KG1 (cell line): ENCODE results near the gene CHRNA5.
"Not testable (repeated sequence)": the region's sequence is repeated elsewhere in the genome, so short reads cannot be mapped to it uniquely, and the experiment has no call there.

Experiments
- DNase-seq: peaks from one replicate; lab custom pipeline; 2025; lab: John Stamatoyannopoulos, UW

Gene CHRNA5

DNA sequence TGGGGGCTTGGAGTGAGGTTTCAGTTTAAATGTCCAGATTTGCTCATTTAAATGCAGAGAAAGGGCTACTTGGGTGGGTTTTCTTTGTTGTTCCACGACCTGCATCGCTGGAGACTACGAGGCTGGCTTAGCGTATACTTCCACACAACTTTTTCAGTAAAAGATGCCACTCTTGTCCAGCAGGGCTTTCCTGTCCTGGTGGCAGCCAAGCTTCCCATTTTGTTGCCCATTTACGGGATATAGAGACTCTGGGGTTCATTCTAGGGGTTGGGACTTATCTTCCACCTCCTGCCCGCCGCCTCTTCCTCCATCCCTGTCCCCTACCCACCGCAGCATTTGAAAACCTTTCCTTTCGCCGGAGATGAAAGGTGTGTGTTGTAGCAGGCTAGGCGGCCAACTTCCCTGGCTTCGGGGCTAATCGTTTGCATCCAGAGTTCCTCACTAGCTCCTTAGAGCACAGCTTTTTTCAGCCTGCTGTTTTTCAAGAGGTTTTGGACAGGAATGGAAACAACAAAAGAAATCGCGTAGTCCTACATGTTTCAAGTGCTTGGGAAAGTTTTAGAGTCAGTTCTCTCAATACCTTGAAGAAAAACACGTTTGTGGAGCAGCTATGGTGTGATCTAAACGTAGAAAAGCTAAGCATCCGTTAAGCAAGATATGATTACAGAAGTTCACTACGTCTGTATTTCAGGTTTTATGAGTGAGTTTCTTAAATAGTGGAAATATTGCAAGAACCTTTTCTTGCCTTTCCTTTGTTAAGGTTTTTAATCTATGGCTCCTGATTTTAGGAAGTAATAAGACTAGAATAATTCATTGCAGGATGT lies 843 bp downstream of the CHRNA5 start:
- no peak for DNase-seq

DNA sequence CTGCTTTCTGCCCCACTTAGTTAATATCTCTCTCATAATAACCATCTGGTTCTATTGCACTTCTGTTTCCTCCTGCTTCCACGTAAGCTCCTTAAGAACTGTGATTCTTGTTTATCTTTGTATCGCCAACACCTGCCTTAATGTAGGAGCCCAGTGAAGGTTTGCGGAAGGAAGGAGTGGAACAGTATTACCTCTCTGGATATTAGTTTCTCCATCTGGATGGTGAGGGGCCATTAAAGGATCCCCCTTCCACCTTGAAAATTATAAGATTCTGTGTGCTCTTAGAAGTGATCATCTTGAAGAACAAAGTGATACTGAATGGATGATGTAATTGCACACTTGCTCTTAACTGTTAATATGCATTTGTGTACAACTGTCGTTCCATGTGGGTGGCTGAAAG lies 2.2 kb downstream of the CHRNA5 start:
- DNase-seq, result no peak

DNA sequence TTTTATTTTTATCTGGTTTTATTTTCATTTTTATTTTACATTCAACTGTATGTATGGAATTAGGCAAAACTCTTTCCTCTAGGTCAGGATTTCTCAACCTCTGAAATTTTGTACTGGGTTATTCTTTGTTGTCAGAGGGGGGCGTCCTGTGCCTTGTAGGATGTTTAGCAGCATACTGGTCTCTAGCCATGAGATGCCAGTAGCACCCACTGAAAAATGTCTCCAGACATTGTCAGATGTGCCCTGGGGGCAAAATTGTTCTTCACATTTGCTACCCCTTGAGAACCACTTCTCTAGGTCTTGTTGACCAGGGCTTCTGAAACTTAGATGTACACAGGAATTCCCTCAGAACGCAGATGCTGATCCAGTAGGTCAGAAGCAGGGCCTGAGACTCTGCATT lies 5.4 kb downstream of the CHRNA5 start:
- no peak for DNase-seq

DNA sequence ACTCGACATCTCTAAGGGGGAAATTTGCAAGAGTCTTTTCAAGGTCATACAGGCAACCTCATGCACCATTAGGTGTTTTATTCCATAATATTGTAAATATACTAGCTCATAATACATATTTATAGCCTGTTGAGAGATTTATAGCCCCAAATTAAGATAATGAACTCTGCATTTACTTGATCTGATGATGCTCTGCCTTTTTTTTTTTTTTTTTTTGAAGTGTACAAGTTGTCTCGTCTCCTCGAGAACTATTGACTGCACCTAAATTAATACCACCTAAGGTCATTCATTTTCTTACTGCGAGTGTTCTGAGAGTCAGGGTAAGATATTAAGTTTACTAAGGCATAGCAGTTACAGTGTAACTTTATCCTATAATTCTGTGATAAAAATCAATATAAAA lies 6.1 kb downstream of the CHRNA5 start:
- no peak for DNase-seq

DNA sequence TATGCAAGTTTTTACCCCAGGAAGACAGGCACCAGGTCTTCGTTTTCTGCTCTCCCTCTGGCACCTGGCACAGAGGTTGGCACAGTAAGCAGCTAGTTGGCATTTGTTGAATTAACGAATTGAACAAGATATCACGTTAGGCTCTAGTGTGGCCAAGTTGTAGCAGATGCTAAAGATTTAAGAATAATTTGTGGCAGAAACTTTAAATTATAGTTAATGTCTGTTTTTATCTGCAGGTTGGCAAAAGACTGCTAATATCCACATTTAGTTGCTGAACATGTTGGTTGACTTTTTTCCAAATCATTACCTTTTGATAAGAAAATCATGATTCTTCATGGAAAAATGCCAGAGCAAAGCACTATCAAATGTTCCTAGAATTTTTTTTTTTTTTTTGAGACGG lies 8.1 kb downstream of the CHRNA5 start:
- DNase-seq, result no peak

DNA sequence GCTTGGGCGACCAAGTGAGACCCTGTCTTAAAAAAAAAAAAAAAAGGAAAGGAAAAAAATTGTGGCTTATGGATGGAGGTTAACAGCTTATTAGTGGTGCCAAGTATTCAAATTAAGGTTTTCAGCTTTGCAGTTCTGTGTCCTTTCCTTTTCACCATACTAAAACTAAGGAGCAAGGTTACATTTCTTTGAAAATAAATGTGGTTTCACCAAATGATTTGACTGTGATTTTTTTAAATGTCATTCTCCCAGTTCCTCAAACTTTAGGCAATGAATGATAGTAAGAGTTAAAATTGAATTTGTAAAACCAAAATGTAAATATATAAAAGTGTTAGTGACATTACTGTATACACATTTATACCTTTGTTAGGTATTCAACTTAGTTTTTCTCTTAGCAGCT lies 9.6 kb downstream of the CHRNA5 start:
- DNase-seq, result no peak

DNA sequence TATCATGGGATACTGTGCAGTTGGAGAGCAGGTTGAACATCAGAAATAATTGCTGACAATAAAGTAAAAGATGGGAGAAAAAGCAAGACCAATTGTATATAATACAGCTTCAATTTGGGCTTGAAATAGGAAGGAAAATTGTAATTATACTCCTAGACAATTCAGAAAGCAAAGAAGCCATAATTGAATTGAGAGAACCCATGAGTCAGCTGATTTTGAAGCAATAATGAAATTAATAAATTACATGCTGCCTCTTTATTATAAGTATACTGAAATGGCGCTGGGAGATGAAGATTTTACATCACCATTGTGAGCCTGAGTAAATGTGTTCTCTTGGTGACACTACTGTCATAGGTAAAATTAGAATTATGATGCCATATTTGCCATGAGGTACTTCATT lies 32.3 kb downstream of the CHRNA5 start:
- DNase-seq, result no peak

DNA sequence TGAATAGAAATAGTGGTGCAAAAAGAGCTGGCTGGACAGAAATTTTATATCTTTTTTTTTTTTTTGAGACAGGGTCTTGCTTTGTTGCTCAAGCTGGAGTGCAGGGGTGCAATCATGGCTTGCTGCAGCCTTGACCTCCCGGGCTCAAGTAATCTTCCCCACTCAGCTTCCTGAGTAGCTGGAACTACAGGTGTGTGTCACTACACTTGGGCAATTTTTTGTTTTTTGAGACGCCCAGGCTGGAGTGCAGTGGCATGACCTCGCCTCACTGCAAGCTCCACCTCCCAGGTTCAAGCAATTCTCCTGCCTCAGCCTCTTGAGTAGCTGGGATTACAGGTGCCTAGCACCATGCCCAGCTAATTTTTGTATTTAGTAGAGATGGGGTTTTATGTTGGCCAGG lies 33.0 kb downstream of the CHRNA5 start:
- DNase-seq, result no peak

DNA sequence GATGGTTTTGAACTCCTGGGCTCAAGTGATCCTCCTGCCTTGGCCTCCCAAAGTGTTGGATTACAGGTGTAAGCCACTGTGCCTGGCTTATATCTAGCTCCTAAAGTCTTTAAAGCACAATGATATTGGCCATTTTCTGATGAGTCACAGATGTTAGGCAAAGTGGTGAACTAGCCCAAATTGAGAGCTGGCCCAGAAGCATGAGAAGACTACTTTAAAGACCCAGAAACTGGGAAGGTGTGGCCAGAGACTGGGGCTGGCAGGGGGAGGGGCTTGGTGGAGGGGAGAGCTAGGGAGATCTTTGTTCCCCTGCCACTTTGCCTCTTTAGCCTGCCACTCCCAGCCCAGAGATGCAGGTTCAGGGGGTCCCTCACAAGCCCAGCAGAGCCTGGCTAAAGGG lies 33.9 kb downstream of the CHRNA5 start:
- no peak for DNase-seq

DNA sequence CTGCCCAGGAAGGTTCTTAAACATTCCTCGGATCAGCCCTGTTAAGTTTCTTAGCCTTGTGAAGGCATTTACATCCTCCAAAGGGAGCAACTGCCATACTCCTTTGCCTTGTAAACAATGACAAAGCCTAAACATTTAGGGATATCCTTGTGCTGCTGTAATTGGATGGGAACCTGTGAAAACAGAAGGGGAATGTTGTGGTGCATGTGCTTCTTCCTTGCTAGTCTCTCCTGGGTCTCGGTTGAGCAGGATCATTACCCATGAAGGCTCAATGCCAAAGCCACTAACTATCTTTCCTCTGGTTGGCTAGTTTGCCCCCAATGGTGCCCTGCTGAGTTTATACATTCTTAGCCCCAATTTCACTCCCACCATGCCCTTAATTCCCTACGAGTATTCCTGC lies 38.1 kb downstream of the CHRNA5 start:
- DNase-seq, result no peak

DNA sequence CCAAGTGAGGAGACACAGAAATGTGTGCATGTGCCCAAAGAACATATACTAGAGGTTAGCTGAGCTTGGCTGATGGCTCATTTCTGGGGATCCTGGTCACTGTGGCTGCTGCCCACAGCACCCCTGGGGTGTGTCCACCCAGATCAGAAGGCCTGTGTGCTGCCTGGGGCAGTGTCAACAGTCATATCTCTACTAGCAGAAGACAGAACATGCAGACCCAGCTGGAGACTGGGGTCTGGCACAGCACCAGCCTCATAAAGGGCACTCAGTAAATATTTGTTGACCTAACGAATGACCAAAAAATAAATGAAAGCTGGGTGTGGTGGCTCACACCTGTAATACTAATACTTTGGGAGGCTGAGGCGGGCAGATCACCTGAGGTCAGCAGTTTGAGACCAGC lies 39.1 kb downstream of the CHRNA5 start:
- DNase-seq, result no peak

DNA sequence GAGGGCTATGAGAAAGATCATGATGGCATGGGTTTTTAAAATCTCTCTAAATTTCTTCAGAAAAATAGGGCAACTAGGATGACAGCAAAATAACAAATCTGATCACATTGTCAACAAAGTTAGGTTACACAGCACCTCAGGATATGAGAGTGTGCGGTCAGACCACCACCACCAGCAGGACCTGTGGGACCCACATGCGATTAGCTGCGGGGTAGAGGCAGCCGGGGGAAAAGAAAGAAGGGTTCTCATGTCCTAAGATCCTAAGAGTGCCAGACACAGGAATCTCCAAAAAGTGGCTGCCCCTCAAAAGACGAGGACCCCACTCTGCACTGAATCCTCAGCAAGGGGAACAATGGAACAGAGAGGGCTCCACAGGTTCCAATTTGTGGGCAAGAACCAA lies 39.9 kb downstream of the CHRNA5 start:
- no peak for DNase-seq

DNA sequence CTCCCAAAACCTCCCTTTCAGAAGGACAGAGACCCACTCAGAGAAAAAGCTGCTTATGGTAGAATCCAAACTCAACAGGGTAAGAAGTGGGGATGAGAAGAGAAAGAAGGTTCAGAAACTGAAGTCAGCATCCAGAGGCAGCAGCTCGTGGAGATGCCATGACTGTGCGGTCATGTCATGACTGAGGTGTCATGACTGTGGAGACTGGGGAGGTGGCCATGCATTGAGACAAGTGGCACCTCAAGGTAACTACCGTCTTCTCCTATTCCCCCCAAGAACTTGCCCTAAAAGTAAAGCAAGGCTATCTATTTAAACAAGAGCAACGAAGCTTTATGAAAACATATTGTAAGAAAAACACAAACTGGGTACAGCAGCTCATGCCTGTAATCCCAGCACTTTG lies 40.4 kb downstream of the CHRNA5 start:
- no peak for DNase-seq

DNA sequence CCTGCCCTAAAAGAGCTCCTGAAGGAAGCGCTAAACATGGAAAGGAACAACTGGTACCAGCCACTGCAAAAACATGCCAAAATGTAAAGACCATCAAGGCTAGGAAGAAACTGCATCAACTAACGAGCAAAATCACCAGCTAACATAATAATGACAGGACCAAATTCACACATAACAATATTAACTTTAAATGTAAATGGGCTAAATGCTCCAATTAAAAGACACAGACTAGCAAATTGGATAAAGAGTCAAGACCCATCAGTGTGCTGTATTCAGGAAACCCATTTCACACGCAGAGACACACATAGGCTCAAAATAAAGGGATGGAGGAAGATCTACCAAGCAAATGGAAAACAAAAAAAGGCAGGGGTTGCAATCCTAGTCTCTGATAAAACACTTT lies 44.2 kb downstream of the CHRNA5 start:
- not testable (repeated sequence) for DNase-seq

DNA sequence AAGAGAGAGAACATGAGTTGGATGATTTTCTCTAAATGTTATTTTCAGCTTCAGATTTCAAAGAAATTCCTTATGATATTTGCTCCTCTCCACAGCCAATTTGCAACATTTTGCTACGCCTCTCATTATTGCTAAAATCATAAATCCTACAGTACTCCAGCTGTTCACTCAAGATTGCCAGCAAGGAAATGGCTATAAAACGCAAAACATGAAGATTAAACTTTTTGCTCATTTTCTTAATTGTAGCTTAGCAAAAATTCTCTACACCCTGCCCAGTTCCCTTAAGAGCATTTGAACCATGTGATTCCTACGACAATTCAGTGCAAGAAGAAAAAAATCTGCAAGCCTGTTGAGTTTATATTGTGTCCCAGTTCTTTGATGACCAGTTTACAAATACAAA lies 48.7 kb downstream of the CHRNA5 start:
- DNase-seq, result no peak

DNA sequence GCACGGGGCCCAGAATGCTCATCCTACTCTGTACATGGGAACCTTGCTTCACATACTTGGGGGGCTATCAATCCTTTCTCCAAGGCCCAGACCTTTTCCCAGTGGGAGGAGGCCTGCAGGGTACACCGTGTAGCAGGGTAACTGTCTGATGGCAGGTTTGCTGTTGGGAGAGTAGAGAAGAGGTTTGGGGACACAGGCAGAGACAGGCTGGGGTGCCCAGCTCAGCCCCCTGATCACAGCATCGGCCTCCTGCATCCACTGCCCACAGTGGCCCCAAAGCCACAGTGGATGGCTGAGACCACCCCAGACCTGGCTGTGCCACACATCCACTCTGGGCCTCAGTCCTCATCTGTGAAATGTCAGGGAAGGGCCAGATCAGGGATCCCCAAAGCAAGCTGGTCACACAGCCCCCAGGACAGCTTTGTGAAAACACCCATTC lies 49.9 kb downstream of the CHRNA5 start:
- no peak for DNase-seq

DNA sequence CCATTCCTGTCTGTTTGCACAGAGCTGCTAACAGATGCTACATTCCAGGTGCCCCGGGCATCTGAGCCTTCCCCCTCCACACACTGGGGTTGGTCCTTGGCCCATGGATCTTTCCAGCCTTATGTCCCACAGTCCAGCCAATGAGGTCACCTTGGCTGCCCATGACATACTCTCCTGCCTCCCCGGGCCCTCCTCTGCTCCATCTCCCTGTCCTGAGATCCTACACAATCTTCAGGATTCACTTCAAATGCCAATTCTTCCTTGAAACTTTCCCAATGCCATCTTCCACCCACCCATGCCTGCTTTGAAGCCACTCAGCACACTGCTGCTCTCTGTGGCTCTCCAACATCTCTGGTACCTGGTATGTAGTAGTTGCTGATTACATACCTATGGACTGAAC lies 51.2 kb downstream of the CHRNA5 start:
- DNase-seq, result no peak

DNA sequence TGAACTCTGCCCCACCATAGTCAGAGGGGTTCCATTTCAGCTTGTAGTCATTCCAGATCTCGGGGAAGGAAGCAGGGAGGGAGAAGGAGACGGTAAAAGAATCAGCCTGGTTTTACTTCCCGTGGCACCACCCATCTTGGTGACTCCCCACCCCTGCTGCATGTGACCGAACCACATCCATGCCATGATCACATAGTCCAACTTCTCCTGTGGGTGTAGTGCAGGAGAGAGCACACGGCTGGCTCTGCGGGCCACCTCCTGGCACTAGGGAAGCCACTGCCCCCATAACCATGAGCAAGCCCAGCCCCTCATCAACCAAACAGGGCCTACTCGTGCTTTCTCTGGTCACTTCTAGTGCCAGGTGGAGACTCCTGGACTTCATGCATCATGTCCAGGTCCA lies 51.8 kb downstream of the CHRNA5 start:
- DNase-seq, result no peak

DNA sequence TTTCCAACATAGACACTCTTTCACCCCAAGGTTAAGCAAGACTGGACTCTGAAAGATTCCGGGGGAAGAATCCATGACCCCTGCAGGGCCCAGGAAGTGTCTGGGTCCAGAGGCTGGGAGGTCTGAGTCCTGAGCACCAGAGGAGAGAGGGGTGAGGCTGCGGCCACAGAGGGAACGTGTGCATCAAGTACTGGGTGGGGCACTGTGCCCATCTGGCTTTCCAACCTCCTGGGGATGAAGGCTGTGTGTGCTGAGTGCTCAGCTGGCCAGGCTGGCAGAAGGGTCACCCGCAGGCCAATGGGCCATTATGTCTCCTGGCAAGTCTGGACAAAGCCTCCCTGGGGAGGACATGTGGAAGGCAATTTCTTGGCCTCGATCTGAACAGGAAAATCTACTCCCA lies 52.2 kb downstream of the CHRNA5 start:
- no peak for DNase-seq

DNA sequence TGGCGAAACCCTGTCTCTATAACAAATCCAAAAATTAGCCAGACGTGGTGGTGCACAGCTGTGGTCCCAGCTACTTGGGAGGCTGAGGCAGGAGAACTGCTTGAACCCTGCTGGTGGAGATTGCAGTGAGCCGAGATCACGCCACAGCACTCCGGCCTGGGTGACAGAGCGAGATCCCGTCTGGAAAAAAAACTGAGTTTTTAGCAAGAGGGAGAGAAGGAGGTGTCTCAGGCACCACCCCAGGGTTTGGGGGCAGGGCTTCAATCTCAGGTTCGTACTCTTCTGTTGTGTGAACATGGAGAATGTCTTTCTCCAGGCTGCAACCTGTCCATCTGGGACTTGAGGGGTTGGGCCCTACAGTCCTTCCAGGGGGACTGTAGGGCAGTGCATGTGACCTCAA lies 52.7 kb downstream of the CHRNA5 start:
- DNase-seq, result no peak

DNA sequence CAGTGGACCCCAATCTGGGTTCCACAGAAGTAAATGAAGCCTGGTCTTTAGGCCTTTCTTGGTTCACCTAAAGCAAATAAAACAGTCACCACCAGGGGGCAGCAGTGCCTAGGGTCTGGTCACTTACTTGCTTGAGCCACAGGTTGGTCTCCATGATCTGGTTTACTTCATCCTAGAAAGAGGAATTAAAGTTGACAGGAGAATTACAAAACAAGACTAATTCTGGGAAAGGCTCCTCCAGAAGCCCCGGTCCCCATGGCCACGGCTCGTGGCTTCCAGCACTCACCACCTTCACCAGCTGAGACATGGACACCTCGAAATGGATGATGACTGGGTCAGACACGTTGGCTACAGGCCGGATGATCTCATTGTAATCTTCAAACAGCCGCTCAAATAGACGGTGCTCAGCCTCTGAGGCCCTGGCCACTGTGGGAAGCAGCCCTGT lies 53.2 kb downstream of the CHRNA5 start:
- DNase-seq, result peak; percentile 86

DNA sequence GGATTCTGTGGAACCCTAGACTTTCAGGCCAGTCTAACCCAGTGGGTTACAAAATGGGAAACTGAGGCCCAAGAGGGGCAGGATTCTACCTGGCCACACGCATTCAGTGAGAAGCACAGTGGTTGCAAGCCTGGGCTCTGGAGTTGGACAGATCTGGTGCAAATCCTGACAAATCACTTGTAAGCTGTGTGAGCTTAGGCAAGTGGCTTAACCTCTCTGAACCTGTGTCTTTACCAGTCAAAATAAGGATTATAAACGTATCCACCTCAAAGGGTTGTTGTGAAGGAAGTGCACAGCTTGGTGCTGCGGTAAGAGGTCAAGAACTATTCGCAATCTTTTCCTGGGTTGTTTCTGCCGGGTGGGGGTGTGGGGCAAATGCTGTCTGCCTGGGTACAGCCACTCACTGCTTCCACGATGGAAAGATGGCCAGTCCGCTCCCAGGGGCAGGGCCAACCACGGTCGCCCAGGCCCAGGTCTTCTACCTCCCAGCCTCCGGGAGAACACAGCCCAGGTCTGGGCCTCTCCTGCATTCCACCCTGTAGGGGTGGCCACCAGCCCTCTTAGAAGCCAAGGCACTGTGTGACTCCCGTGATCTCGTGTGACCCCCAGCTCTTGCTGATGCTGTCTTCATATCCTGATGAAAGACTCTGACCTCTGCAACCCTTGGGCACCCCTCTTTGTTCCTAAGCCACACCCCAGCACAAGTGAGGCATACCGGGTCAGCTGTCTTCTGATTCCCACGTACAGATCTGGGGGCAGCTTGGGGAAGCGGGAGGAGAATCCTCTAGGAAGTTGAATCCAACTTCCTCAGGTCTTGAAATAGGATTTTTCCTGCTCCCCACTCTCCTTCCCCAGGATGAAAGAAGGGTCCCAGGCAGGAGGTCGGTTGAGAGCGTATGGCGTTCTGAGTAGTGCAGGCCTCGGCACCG lies 54.0 kb downstream of the CHRNA5 start:
- DNase-seq, result no peak

DNA sequence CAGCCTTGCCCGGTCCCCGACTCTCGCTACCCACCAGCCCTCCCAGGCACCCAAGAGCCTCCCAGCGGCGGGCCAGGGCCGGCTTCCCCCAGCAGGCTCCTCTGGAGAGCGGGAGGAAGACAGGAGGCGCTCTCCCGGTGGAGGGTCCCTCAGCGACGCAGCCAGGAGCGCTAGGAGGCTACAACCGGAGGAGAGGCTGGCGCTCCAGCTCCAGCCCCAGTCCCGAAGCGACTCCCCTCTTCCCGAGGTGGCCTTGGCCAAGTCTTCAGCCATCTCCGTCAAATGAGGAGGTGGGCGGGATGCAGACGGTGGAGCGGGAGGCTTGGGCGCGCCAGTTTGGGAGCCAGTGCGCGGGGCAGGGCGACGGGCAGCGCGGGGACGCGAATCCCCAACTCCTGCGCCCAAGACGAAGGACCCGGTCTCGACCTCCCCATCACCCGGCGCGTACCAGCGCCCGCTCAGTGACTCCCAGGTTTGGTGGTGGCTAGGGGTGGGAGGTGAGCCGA lies 54.8 kb downstream of the CHRNA5 start:
- no peak for DNase-seq
